HG03135 (cell line): ENCODE measurements around the gene TRPM1.
"Not testable (repeated sequence)": the region's sequence is repeated elsewhere in the genome, so short reads cannot be mapped to it uniquely, and the experiment has no call there.

ENCODE experiments used
- ATAC-seq: cut with Tn5 transposase; IDR thresholded peaks from one replicate; pipeline ENCODE4 v1.9.1; 2021; ENCODE audit warnings: mild to moderate bottlenecking, moderate library complexity; ENCODE audit not compliant: unreplicated experiment

TRPM1 gene

DNA sequence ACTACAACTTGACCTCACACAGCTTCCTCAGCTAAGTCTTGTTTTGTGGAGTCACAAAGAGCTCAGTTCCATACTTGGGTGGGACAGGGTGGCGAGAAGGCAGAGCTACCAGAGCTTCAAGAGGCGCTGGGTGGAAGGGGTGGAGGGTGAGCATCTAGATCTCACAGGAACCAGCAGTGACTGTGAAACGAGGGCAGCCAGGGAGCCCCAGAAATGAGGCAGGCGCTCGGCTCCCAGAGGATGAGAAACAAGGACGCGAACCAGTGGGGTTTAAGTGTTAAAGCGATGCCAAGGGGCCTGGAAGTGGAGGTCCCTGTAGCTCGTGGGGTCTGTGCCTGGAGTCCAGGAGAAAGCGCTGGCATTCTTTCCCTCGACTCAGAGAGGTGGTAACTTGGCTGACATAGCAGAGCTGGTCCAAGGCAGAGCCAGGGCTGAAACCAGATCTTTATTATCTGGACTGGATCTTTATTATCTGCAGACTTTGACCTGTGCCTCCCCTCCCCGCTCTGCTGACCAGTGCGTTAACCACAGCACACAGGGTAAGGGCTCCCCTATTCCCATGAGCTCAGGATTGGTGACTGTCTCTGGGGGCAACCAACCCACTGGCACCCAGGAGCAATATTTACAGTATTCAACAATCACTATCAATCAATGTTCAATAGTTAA lies 26.2 kb upstream of the TRPM1 start:
- ATAC-seq, result no peak

DNA sequence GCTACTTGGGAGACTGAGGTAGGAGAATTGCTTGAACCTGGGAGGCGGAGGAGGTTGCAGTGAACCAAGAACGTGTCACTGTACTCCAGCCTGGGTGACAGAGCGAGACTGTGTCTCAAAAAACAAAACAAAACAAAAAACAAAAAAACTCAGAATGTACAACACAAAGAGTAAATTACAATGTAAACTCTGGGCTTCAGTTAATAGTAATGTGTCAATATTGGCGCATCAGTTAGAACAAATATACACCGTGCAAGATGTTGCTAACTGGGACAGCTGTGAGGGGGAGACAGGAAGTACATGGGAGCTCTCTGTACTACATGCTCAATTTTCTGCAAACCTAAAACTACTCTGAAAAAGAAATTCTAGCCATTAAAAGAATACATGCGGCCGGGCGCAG lies 23.5 kb upstream of the TRPM1 start:
- no peak for ATAC-seq

DNA sequence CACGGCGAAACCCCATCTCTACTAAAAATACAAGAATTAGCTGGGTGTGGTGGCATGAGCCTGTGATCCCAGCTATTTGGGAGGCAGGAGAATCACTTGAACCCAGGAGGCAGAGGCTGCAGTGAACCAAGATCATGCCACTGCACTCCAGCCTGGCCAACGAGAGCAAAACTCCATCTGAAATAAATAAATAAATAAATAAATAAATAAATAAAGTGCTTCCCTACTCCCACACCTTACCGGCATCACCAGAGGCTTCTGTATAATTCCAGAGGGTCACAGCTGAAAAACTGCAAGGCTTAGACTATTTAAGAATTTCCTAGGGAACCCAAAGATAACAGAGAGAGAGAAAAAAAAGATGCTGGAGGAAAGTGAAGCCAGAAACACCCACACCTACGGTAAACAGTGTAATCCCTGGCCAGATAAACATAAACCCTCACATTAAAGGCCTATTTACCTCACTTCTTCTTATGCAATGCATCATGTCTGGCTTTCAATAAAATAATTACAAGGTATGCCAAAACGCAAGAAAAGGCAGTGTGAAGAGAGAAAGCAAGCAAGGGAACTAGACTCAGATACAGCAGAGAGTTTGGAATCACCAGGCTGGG lies 15.0 kb upstream of the TRPM1 start:
- ATAC-seq, result no peak

DNA sequence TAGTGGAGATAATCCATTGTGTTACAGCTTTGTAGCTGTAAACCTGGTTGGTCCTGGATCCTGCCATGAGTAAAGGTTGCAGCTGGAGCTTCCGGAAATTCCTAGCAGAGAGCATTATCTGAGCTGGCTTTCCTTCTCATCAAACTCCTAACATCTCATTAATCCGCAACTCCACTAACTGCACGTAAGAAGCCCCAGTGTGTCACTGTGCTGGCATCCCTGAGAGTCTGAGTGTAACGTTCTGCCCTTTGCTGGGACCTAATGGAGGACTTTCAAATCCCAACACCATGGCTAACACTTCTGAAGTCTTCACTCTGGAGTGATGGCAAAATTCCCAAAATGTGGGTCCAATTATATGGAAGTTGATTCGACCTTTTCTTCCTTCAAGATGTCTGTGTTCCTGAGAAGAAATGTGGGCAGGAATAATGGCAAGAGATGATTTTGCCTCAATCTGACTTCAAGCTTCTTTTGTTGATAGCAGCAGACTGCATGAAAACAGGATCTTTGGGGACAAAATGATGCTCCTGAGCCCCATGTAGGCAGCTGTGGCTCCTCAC lies 9.6 kb upstream of the TRPM1 start:
- ATAC-seq, result no peak

DNA sequence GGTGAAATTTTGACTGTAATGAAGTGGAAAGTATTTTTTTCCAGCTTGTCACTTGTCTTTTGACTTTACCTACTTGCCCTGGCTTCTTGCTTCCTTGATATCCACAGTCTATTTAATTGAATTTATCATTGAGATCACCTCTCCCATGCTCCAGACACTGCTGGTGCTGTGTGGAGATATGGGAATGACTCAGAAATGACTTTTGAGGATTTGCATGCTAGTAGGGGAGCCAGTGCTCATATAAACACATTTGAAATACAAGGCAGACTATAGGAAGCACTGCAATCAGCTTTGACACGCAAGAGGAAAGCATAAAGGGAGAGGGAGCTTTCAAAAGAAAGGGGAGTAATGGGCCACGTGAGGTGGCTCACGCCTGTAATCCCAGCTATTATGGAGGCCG lies 7.3 kb upstream of the TRPM1 start:
- no peak for ATAC-seq

DNA sequence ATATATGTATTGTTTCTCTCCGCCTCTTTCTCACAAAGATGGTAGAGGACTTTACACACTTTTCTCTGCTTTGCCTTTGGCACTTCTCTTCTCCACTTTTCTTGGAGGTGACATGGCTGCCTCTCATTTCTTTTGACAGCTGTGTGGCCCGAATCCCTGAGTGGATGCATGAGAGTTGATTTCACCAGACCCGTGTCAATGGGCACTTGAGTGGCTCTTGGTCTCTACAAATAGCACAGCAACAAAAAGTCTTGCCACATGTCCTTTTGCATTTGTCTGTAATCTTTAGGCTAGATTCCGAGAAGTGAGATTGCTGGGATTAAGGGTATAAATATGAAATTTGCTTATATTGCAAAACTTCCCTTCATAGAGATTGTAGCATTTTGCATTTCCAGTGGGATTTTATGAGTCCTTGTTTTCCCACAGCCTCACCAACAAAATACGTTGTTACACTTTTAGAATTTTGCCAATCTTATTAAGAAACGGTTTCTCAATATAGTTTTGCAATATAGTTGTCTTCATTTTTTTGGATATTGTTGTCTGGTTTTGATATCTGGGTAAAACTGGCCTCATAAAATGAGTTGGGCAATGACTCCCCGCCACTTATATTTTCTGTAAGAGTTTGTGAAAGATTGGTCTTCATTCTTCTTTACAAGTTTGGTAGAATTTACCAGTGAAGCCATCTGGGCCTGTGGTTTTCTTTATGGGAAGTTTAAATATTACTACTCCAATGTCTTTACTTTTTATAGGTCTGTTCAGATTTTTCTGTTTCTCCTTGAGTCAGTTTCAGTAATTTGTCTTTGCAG lies 5.2 kb upstream of the TRPM1 start:
- no peak for ATAC-seq

DNA sequence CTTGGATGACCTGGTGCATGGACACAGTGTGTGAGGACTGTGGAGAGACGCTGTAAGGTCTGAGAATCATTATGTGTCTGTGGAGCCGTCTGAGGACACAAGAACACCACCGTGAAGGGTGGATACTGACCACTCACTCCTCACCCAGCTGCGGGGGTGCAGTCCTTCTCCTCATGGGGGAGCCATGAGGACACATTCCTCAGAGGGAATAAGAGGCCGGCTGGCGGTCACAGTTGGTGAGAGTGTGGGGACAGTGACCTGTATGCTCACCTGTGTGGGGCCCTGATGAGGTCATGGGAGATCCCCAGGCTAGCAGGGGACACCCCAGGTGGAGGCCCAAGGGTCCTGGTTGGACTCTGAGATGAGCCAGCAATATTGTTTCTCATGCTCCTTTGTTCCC lies 2.5 kb upstream of the TRPM1 start:
- no peak for ATAC-seq

DNA sequence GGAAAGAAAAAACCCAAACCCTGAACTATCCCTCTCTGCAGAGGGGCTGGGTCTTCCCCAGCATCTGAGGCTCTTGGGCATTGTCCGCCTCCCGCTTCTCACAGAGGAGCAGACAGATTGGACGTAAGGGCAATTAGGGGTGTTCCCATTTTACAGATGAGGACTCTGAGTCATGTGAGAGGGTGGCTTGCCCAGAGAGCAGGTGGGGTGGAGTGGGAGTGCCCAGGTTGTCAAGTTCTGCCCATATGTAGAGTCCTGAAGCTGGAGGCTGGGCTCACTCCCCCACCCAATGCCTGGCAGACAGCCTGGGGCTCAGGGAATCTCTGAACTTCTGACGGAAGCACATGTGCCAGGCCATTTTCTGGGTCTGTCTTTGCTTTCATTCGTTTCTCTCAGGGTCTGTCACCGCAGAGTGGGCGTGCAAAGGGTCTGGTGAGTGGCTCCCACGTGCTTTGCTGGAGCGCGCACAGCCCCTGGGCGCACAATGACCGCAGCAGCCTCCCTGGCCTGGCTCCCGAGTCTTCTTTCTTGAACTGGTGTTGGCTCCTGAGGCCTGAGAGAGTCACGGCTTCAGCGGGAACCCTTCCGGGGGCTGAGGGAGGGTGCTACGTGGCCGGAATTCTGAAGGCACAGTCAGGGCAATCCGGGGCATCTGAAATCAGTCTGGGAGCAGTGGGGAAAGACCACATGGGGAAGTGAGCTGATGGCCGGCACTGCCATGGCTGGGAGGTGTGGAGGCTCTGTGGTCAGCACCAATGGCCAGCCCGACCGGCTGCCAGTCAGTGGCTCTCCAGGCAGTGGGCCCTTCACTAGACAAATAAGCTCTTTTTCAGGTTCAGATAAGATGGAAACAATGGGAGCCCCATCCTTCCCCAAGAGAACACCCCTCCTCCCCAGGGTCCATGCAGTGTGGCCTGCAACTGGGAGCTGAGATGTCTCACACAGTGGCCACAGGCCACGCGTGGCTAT lies 1.1 kb upstream of the TRPM1 start:
- no peak for ATAC-seq

DNA sequence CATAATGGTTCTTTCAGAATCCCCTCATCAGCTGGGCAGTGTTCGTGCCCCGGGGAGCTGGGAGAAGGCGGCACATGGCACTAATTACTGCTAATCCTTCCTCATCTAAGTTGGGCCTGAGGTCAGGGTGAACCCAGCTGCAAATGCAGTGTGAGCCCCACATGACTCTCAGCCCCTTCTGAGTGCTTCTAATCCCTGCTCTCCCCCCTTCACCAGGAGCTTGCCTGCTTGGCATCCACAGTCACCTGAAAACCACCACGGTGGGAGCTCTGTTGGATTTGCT lies 455 bp upstream of the TRPM1 start:
- no peak for ATAC-seq

DNA sequence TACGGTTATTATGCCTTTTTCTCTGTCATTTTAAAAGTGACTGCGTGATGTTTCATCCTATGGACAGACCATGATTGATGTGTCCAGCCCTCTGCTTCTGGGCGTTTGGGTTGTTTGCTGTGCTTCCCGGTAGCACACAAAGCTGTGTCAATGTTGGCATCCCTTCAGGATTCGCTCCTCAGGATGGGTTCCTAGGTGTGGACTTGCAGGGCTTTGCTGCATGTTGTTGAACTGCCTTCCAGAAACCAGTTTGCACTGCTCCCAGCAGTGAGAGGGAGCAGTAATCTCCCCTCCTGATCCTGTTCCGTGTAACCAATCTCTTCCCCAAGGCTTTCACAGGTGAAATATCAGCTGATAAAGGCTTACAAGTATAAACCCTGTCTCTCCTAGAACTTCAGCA lies 787 bp downstream of the TRPM1 start:
- no peak for ATAC-seq

DNA sequence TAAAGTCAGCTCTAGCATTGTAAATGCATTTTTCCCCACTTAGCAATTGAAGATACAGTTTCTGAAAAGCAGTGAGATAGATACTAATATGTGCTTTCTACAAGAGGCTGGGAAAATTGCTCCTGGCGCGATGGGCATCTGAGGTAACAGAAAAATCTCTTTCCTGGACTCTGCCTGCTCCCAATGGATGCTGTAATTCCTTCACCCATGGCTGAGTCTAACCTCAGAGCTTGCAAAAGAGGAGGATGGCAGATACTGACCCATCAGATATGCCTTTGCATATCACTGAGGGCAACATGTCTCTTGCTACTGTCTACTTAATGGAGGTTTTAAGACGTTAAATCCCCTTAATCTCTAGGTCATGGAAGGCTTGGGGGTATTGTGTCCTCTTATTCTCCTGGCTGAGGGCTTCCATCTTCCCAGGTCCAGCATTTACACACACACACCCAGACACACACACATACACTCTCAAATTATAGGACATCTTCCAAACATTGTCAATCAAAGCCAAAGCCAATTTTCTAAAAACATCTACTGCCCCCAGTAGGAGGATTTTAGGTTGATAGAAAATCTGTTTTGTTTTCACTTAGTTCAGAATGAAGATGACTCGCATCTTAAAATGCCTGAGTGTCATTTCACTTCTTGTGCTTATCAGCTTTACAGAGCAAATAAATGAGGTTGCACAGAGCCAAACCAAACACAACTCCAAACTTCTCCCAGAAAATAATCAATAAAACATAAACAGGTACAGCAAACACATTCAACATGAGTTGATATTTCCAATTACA lies 2.4 kb downstream of the TRPM1 start:
- no peak for ATAC-seq

DNA sequence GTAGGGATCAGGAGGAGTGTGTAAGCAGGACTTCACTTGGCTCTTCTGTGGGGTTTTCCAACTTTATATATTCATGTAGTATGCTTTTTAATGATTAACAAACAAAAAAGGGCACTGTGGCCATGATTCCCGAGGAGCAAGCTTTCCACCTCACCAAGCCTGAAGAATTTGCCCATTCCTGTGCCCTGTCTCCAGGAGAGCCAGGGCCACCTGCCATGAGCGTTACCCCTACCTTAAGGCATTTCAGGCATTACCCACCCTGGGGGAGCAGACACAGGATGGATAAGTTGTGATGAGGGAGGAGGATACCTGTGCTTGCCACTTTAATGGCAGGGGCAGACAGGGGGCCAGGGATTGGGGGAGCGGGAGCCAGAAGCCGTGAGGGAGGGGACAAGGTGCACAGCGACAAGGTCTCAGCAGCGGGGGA lies 3.0 kb downstream of the TRPM1 start:
- no peak for ATAC-seq

DNA sequence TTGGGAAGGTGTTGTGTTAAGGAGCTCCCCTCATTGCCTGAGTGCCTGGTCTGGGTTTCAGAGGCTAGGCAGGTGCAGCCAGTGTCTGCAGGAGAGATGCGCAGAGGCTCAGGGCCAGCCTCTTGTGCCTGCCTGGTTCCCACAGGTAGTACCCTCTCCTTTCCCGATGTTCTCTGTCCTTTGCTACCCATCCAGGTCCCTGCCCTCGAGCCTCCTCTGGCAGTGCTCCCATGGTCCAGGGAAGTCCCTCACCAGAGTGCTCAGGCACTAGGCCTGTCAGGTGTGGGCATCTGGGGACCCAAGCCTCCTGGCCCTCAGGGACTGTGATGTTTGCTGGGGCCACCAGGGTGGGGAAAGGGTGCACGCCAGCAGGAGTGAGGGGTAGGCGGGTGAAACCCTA lies 5.0 kb downstream of the TRPM1 start:
- no peak for ATAC-seq

DNA sequence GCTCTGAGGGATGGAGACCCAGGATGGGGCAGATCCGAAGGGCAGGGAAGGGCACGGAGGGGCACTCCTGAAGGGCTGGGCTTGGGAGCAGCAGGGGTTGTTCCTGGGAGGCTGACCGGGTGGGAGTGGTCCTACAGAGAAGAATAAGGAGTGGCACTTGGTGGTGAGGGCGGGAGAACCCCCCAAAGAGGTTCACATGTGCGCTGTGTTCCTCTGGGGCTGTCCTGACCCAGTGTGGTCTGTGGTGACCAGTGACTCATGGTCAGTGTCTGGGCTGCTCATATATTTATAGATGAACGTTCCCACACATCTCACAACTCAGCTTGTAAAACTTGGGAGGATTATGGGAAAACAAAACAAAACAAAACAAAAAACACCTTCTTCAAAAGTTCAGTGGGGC lies 10.0 kb downstream of the TRPM1 start:
- ATAC-seq, result no peak

DNA sequence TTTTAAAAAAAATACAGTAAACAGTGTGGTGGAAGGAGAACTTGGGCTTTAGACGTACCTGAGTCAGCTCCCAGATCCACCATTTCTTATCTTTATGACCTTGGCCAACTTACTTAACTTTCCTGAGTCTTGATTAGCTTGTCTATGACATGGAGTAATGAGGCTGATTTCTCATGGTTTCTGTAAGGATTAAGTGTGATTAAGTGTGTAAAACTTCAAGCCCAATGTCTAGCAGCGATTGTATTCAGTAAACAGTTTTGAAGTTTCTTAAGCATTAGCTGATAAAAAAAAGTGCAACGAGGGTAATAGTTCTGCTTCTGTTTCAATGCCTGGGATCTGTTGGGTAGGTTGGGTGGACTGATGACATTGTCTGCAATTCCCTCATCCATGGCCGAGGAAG lies 10.8 kb downstream of the TRPM1 start:
- no peak for ATAC-seq

DNA sequence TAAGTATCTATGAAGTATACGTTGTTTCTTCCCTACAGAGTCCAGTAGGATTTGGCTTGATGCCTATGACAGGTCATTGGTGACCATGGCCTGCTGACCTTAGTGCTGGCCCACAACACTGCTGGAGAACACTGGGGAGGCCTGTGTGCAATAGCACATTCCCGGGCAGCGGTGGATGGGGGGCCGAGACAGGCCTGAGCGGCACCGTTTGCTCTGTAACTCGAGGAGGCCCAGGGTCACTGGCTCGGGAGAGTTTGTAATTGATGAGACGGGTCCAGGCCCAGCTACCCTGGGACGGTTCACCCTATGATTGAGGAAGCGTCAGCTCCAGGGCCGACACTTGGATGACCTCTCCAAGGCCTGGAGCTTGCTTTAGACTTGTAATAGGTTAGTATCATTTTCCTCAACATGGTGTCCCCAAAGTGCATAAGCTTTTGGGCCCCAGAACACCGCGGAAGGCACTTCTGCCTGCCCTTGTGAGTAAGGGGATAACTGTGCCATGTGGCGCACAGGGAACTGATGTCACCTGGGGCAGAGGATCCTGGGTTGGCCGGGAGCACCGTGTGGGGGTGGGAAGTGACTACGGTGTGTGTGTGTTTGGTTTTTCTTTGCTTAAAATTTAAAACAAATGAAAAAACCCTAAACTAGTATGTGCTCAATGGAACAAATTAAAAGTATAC lies 12.0 kb downstream of the TRPM1 start:
- no peak for ATAC-seq

DNA sequence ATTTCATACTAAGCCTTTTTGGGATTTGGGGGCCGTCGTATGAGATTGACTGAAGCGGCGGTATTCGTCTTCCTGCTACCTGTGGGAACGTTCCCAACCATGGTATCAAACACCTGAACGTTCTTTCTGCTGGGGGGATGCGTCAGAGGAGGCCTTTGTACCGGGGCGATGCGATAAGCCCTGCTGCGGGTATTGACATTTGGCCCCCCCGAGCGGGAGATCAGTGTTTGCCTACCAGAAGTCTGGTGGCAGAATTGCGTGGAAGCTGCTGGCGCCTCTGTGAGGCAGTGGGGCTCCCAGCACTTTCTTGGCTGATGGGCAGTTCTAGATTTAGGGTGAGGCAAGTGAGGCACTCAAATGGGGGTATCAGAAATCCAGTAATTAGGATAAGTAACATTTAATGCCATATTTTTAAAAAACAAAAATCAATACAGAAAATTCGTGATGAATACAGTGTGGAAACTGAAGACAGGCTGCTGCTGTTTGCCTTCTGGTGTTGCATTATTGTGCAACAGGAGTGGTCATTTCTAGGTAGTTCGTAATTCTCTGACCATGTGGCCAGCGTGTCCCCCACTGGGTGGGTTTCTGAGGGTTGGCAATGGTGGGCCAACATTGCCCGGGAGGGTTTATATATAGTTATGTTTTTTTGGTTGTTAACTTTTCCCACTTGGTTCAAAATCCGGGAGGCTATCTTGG lies 12.7 kb downstream of the TRPM1 start:
- ATAC-seq, result no peak

DNA sequence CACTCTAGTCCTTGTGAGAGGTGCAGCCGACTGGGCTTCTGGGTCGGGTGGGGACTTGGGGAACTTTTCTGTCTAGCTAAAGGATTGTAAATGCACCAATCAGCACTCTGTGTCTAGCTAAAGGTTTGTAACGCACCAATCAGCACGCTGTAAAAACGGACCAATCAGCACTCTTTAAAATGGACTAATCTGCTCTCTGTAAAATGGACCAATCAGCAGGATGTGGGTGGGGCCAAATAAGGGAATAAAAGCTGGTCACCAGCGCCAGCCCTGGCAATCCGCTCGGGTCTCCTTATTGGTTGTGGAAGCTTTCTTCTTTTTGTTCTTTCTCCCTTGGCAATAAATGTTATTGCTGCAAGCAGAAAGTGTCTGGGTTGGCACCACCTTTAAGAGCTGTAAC lies 13.5 kb downstream of the TRPM1 start:
- ATAC-seq, result not testable (repeated sequence)

DNA sequence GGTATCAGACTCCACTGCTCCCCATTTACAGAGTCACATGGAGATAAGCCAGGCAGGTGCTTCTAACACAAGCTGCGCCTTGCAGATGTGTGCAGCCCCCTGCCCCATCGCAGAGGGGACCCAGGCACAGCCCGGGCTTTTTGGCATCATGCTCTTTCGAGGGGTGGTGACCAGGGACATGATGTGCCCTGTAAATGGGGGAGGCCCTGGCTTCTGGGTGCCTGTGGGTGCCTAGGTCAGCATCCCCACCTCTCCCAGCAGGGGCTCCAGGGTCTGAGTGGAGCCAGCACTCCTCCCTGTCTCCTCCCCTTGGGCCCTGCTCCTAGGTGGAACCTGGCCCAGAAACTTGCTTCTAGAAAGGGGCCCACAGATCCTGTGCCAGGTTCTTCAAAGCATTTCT lies 15.2 kb downstream of the TRPM1 start:
- ATAC-seq, result no peak
